HG03469 (cell line): ENCODE measurements around the gene SAMD10.
"Not testable (repeated sequence)": the region's sequence is repeated elsewhere in the genome, so short reads cannot be mapped to it uniquely, and the experiment has no call there.

Experiments
- ATAC-seq: cut with Tn5 transposase; IDR thresholded peaks from one replicate; pipeline ENCODE4 v1.9.1; 2021; ENCODE audit warnings: mild to moderate bottlenecking, moderate library complexity, moderate number of reproducible peaks; ENCODE audit not compliant: unreplicated experiment

Gene SAMD10

DNA sequence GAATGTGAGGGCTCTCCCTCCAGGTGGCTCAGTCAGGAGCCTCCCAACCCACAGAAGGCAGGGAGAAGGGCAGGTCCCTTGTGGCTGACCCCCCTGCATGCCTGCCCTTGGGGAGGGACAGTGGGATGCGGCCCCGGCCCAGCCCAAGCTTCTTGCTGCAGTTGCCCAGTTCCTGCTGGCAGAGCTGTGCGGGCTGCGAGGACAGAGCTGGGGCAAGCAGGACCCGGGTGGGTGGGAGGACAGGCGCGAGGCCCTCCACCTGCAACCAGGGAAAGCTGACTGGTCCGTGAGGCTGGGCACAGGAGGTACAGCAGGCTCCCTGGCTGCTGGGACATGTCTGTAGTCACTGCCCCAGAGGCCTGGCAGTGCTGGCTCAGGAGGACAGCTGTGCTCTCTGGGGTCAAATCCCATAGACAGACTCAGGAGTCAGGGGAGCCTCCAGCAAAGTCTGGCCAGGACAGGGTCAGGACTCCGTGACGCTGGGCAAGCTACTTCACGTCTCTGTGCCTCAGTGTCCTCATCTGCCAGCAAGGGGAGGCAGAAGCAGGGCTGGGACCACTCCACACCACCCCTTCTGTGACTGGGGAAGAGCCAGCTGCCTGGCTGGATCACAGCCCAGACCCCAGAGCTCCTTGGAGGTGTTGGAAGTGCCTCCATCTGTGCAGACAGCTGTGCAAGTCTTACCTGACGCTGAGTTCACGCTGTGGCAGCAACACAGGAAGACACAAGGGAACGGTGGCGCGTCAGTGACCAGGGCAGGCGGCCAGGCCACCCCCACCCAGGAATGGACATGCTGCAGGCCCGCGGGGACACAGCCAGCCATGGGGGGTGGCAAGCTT, 36.3 kb downstream of the SAMD10 start:
- ATAC-seq = no peak

- ATAC-seq = no peak
Observed at GRCh38 chr20:63942250-63942951, 37.0 kb downstream of the SAMD10 start.

DNA sequence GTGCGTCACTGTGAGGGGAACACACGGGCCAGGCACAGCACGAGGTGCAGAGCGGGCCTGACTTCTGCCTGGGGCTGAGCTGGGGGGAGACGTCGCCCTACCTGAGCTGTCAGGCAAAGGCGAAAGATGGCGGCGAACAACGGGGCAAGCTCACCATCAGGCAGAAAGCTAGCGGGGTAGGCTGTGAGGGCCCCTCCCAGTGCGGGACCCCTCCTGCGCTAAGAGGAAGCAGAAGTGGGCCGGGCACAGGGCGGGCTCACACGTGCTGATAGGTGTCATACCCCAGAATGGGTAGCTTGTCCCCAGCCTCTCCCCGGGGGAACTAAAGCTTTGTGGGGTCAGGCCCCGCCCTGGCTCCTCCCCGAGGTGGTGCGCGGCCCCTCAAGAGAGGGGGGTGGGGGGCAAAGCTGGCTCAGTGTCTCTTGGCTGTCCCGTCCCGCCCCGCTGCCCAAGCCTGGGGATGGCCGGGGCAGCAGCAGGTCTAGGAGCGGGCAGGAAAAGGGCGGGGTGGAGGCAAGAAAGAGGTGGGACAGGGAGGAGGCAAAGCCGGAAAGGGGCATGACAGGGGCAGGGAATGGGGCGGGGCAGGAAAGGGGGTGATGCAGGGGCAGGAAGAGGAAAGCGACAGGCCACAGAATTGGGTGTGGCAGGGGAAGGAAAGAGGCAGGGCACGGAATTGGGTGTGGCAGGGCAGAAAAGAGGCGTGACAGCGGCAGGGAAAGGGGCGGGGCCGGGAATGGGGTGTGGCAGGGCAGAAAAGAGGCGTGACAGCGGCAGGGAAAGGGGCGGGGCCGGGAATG, 38.0 kb downstream of the SAMD10 start:
- ATAC-seq = no peak

- no peak for ATAC-seq
Observed at GRCh38 chr20:63940472-63941266, 38.8 kb downstream of the SAMD10 start.

GRCh38 chr20:63940071-63940471, 39.4 kb downstream of the SAMD10 start:
- no peak for ATAC-seq

- ATAC-seq = no peak
Observed at GRCh38 chr20:63939061-63939935, 40.1 kb downstream of the SAMD10 start.

GRCh38 chr20:63937596-63937995, 41.8 kb downstream of the SAMD10 start:
- ATAC-seq = no peak

DNA sequence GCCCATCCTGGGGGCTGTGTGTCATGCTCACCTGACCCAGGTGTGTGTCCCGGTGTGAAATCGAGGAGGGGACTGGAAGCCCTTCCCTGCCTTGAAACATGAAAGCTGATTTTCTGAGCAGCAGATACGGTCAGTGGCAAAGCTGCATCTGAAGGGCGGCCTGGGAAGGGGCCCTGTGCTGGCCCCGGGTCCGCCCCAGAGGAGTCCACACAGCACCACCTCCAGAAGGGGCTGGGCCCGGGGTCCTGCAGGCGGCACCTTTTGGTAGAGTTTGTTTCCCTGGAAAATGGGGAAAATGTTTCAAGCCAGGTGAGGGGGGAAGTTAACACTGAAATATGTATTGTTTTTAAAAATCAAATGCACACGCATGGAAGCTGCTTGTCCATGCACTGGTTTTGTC, 44.0 kb downstream of the SAMD10 start:
- ATAC-seq = no peak

GRCh38 chr20:63934271-63935068, 45.0 kb downstream of the SAMD10 start:
- no peak for ATAC-seq

GRCh38 chr20:63933646-63934045, 45.8 kb downstream of the SAMD10 start:
- ATAC-seq = no peak

GRCh38 chr20:63932606-63933160, 46.8 kb downstream of the SAMD10 start:
- no peak for ATAC-seq

- no peak for ATAC-seq
Observed at GRCh38 chr20:63931735-63932134, 47.7 kb downstream of the SAMD10 start.

GRCh38 chr20:63930971-63931553, 48.4 kb downstream of the SAMD10 start:
- ATAC-seq = no peak

DNA sequence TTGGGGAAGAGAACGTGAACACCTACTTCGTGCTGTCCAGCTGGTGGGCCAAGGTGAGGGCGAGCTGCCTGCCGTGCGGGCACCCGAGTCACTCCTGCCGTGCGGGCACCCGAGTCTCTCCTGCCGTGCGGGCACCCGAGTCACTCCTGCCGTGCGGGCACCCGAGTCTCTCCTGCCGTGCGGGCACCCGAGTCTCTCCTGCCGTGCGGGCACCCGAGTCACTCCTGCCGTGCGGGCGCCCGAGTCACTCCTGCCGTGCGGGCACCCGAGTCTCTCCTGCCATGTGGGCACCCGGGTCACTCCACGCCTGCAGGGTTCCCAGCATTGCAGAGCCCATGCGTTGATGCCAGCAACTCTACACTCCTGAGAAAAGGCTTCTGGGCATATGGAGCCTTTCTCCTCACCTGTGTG, 50.0 kb downstream of the SAMD10 start:
- not testable (repeated sequence) for ATAC-seq

- no peak for ATAC-seq
Observed at GRCh38 chr20:63929071-63929470, 50.4 kb downstream of the SAMD10 start.

DNA sequence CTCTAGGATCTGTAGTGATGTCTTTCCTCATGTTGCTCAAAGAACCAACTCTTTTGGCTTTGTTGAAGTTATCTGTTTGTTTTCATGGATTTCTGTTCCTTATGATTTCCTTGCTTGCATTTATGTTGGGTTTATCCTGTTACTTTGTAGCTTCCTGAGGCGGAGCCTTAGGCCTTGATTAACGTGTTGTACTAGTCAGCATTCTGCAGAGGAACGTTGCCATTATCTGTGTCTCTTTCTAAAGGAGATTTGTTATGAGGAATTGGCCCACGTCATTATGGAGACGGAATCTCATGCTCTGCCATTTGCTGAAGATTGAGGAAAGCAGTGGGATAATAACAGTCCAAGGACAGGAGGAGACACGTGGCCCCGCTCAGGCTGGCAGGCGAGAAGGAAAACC, 53.1 kb downstream of the SAMD10 start:
- ATAC-seq = no peak

GRCh38 chr20:63924241-63924640, 55.2 kb downstream of the SAMD10 start:
- no peak for ATAC-seq
